NCI-H82 (cell line): ENCODE results near the gene ODF4.
"Not testable (repeated sequence)": the region's sequence is repeated elsewhere in the genome, so short reads cannot be mapped to it uniquely, and the experiment has no call there.

Experiments used
- DNase-seq: peaks from one replicate; lab custom pipeline; 2025; lab: John Stamatoyannopoulos, UW

The ODF4 gene

DNA sequence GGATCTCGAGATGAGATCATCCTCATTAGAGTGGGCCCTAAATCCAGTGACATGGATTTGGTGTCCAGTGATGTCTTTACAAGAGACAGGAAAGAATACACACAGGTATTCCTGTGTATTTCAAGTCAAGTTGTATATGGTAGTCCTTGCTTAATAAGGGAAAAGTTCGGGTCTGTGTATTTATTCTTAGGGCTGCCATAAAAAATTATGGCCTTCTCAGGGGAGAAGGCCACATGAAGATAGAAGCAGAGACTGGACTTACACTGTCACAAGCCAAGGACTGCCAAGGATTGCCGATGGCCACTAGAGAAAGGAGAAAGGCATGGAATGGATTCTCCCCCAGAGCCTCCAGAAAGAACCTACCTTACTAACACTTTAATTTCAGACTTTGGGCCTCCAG is 28.6 kb downstream of the ODF4 start:
- DNase-seq: no peak

DNA sequence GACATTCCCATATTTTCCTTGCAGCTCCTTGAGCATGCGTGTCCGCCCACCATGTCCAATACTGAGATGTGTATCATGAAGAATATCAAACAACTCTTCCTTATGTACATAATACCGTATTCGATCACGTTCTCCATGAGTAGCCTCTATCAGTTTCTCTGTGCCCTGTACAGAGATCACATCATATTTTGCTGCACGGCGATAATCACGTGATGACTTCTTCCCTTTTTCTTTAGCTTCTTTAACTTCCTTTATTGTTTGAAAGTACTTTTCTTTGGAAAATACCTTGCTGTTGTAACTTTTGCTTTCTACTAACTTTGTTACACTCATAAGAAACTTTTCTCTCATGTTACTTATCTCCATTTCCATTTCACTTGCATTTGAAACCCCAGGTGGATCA is 30.3 kb downstream of the ODF4 start:
- no peak for DNase-seq

DNA sequence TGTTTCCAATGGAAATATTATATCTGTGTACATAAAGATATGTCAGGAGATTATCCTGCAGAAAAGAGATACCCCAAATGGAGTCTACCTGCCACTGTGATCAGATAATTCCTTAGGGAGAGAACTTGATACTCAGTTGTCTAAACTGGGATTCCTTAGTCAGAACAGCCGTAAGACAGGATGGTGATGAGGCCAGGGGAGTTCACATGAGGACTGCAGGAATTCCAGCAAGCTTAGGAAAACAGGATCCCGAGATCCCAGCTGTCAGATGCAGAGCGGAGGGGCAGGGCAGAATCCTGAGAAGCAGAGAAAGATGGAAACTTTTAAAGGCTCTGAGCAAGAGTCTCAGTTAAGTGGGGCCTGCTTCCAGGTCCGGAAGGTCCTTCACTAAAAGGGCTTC is 32.1 kb downstream of the ODF4 start:
- peak; percentile 88 for DNase-seq

DNA sequence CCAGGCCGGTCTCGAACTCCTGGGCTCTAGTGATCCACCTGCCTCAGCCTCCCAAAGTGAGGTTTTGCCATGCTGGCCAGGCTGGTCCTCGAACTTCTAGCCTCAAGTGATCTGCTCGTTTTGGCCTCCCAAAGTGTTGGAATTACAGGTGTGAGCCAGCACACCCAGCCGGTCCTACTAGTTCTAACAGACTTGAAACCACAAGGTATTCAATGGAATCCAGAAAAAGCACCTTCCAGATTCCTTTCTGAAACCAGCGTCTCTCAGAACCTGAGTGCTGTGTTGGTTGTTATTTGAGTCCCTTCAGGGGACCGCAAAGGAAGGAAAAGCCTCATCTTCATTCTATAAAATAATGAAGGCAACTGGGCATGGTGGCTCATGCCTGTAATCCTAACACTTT is 32.8 kb downstream of the ODF4 start:
- peak; percentile 24 for DNase-seq

DNA sequence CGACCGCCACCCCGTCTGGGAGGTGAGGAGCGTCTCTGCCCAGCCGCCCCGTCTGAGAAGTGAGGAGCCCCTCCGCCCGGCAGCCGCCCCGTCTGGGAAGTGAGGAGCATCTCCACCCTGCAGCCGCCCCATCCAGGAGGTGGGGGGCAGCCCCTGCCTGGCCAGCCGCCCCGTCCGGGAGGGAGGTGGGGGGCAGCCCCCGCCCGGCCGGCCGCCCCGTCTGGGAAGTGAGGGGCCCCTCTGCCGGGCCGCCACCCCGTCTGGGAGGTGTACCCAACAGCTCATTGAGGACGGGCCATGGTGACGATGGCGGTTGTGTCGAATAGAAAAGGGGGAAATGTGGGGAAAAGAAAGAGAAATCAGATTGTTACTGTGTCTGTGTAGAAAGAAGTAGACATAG is 34.2 kb downstream of the ODF4 start:
- not testable (repeated sequence) for DNase-seq

DNA sequence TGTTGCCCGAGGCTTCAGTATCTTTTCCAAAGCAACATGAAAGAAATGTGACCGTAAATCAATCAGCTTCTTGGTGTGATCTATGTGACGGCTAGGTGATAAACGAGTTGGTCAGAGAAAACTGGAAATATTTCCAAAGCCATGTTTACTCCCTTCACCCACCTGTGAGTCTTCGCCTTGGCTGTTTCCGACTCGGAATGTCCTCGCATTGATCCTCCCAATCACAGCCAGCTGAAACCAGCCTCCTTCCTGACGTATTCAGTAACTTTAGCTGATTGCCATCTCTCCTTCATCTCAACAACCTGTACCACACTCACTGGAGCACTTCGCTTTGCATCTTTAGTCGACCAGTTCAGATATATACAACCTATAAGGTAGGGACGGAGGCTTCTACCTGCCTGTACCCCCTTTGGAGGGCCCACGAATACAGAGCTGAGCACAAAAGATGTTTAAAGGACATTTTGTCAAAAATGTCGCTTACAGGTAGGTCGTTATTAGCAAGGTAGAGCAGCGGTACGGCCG is 36.2 kb downstream of the ODF4 start:
- DNase-seq: peak; percentile 69

DNA sequence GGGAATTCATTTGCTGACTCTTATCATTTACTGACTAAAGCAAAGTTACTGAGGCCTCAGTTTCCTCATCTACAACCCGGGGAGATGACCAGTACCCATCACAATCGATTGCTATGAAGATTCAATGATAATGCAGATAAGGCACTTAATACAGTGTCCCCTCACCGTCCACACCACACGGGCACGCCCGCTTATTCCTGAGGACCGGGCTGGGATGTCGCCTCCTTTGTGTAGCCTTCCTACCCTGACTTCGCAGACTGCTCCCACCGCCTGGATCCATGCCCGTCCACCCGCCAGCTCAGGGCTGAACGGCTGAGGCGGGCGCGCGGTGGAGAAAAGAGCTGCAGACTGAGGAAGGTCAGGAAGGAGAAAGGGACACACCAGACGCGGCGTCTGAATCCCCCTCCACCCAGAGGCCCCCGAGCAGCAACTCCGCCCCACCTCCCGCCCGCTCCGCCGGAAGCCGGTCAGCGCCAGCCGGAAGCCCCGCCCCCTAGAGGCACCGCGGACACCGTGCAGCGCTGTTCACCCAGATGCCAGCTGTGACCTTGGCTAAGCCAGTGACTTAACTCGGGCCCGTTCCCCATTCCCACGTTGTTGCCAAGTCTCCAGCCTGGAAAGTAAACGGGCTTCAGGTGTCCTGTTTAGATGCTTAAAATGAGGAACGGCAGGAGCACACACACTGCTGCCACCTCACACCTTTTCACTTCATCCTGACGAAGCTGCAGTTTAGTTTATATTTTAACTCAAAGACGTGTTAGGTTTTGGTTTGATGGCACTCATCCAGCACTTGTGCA is 36.8 kb downstream of the ODF4 start, which contains the start of gene KRABD2:
TSS of gene KRABD2 (minus strand) at position 434 of the 797 bp plus-strand sequence.
- DNase-seq: peak; percentile 99

DNA sequence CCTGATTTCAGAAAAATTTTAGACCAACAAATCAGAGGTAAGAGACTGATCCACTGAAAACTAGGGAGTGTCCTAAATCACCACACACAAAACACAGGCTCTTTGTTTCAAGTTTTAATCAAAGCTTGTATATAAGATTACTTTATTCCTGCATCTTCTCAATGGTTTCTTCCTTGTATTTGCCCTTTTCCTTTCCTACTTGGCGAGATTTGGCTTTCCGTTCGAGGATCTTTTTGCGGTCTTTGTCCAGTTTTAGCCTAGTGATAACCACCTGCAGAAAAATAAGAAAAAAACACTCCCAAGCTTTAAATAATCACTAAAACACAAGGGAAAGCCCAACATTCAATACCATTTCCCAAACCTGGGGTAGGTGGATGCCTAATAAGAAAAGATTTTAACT is 37.8 kb downstream of the ODF4 start:
- DNase-seq: no peak

DNA sequence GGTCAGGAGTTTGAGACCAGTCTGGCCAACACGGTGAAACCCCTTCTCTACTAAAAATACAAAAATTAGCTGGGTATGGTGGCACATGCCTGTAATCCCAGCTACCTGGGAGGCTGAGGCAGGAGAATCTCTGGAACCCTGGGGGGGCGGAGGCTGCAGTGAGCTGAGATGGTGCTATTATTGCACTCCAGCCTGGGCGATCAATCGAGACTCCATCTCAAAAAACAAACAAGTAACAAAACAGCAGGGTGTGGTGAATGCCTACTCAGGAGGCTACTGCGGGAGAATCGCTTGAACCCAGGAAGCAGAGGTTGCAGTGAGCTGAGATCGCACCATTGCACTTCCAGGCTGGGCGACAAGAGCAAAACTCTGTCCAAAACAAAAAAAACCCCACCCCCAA is 38.5 kb downstream of the ODF4 start:
- DNase-seq: not testable (repeated sequence)

DNA sequence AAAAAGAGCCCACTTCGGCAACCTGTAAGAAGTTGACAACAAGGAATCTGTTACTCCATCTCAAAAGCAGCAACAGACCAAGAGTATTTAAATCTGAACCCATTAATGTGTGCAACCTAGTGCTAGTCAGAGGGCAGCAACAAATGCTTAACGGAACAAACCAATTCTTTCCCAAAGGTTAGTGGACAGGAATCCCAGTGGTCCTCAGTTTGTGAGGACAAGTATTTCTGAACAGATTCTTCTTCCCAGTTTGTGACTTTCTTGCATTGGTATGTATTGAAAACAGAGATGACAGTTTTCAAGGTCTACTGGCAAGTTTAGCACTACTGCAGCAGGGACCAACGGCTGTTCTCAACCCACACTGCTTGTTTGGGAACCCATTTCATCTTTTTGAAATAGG is 40.4 kb downstream of the ODF4 start:
- DNase-seq: no peak

DNA sequence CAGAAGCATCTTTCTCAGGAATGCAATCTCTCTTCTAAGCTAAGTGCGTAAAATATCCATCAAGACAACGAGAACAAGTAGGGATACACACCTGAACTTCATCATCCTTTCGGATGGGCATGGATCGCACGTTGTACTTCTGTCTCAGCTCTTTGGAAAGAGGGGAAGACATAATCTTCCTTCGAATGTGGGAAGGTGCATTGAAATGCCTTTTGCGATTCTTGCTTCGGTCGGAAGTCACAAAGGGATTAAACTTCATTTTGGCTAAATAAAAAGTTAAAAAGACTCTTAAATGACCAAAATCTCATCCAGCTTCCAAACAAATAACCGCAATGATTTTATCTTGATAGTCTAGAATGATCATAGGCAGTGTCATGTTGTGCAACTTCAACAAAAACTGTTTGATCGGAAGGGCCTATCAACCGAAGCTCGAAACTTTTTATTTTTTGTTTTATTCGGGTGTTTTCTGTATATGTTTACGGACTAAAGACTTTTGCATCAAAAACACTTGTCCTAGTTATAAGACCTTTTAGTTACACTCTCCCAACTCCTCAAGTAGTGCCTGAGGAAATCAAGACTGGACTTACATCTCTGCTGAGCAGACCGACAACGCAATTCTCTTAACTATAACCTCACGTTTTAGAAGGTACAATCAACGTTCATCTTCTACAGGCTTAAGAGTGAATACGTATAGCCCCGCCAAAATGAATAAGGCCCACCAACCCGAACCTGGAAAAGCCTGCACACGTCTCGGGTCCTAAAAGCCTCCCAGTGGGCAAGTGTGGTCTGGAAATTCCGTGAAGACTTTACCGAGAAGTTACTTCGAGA is 42.6 kb downstream of the ODF4 start:
- DNase-seq: peak; percentile 76

DNA sequence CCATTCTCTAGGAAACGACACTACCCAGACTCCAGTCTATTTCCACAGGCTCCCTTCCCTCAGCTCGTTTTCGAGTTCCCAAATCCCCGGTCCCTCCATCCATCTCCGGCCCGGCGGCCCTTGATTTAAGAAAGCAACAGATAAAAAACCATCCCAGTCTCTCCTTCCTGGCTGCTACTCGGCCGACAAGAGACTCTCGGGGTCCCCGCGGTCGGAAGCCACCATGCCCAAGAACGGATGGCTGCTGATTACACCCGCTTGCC is 43.2 kb downstream of the ODF4 start:
- DNase-seq: no peak

DNA sequence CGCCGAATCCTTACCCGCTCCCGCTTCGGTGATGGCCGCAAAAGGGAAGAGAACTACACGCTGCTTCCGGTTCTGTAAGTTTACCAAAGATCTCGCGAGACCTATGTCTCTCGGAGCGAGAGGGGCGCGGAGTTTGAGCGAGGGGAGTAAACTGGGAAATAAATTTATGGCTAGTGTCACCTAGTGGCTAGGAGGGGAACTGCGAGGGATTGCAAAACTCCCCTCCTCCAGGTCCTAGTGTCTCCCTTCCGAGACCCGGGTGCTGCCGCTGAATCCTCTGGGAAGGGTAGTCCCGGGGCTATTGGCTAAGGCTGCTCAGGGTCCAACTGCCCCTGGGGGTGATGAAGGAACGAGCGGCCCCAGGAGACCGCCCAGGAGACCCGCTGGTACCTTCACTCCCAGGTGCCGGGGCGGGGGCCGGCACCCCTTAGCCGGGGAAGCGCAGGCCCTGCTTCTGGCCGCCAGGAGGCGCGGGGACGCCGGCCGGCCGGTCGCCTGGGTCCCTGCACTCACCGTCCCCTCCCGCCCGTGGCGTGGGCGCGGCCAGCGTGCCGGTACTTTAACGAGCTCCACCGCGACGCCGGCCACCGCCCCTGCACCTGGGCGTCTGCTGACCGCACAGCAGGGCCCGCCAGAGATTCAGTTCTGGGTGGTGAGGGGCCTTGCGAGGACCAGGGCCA is 43.6 kb downstream of the ODF4 start, which contains the start of gene RPL26:
TSS of gene RPL26 (minus strand) at position 51 of the 680 bp plus-strand sequence. CDS start 883 bp downstream, outside the sequence.
- peak; percentile 100 for DNase-seq

DNA sequence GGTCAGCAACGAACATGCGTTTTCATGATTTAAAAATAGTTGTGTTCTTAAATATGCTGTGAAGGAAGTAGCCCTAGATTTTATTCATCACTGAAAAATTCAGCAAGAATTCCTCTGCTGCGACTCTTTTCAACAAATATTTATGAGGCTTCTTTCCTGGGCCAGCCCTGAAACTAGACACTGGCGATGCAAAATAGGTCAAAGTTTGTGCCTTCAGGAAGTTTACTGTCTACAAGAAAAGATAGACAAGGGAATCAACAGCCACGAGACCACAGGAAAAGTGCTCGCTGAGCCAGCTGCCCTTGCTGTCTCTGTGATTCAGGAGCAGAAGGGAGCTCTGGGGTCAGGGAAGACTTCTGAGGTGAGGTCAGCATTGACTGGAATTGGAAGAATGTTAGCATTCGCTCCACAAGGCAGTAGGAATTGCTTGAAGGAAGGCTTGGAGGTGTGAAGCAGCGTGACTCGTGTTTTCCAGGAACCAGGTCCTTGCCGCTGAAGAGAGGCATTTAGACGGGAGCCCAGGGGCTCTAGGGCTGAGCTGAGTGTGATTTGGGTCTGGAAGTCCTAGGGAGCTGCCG is 45.2 kb downstream of the ODF4 start:
- no peak for DNase-seq

DNA sequence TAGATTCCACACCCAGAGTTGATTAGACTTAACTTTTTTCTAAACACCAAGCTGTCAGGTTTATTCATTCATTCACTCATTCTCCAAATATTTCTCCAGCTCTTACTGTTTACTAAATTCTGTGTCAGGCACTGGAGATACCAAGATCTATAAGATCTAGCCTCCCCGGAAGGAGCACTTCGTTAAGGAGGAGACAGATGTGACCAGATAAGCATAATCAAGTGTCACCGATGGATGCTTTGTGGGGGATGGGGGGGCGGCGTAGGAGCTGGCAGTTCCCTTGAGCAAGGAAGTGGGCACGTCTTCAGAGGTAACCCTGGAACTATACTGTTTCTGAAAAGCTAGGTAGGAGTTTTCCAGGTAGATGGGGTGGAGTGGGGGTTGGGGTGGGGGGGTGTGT is 47.2 kb downstream of the ODF4 start:
- peak; percentile 66 for DNase-seq

DNA sequence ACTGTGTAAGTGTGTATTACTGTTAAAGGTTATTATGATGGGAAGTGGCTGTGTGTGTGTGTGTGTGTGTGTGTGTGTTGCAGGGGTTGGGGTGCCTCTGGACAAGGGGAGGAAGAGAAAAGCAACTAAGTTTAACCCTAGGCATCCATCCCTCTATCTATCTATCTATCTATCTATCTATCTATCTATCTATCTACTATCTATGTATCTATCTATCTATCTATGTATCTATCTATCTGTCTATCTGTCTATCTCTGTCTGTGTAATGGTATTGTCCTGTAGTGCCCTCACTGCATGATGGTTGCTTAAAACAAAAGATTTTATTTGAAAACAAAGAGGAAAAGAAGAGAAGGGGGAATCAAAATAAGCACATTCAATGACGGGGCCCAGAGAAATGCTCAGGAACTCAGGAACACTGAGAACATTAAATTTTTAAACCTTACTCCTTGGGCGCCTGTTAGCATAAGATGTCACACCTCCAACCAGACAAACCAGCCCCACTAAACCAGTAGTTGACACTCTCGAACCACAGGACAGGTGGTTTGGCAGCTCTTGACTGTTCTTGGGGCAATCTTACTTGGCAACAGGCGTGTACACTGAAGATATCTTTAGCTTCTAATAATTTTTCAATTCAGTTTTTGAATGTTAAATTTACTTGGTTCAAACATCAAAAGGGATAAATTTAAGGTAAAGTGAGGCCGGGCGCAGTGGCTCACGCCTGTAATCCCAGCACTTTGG is 48.4 kb downstream of the ODF4 start:
- no peak for DNase-seq

DNA sequence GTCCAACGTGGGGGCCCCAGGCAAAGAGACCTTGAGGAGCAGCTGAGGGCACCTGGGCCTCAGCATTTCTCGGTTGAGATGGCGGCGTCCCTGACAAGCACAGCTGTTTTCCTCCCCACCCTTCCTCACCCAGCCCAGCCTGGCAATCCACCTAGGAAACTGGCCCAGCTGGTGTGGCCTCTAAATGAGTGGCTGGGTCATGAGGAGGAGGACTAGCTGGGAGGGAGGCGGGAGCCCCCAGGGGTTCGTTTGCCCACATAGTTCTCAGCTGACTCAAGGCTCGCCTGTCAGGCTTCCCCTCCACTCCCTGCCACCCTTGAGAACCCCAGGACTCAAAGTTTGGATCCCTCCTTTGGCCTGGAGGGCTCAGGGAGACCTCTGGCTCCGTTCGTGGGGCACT is 52.1 kb downstream of the ODF4 start:
- no peak for DNase-seq

DNA sequence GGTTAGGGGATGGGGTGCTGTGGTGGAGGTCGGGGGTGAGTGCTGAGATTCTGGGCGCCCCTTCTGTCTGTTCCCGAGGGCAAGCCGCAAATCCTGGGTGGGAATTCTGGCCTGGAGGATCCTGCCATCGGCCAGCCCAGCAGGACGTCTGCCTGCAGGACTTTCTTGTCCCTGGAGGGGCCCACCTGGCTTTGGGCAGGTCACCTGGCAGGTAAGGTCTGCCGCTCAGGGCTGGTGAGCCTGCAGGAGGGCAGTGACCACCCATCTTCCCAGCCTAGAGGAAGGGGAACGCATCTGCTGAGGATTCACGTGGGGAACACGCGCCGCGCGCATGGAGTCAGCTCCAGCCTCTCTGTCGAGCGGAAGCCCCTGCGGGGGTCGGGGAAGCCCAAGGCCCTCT is 52.6 kb downstream of the ODF4 start:
- DNase-seq: no peak

DNA sequence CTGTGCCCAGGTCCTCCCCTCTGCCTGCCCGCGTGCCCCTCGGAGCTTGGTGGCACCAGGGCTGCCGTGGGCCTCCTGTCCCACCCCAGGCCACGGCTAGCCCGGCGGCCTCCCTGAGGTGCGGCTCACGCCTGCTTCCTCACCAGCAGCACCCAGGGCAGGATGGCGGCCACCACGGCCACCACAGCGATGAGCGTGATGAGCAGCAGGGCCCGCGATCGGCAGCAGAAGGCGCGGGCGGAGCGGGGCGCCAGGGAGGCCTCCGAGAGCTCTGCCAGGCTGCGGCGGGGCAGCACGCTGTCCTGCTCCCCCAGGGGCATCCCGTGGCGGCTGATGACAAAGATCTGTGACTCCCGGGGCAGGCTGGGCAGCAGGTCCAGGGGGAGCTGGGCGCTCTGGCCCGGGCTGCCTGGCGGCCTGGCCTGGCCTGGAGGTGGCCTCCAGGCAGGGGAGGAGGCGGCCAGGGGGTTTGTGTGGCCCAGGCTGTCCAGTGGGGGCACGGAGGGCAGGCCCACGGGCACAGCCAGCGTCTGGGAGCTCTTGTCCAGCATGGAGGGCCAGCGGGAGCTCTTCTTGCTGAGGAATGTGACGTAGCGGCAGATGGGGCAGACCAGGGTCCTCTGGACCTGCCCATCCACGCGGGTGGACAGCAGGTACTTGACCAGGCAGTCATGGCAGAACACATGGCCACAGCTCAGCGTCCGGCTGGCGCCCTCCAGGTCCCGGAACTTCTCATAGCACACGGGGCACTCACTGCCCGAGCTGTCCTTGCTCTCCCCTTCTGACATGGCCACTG is 53.2 kb downstream of the ODF4 start:
- DNase-seq: no peak

DNA sequence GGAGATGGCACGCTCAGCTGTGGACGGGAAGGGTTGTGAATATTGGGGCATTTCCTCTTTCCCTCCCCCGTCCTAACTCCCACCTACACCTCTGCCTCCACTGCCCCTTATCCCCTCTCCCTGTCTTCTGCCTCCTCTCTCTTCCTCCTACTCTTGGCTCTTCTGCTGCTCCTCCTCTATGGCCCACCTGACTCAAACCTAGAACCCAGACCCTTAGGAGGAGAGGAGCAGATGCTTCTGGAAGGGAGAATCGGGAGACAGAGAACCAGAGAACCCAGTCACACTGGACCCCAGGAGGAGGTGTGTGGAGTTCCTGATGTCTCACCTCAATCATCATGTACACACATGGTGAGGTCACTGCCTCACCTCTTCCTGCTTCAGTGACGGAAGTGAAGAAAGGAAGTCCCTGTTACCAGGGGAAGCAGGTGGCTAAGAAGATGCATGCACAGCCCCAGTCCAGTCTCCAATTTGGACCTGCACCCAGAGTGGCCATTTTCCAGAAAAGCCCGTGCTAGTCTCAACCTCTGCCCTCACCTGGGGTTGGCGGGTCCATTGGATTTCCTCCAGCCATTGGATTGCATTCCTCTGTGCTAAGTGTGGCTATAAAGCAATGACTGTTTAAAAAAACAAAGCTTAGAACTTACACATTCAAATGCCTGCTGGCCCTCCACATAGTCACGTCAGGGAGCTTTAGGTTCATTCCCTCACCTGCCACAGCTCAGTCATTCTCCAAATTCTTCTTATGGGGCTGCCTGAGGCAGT is 54.0 kb downstream of the ODF4 start:
- DNase-seq: no peak
